Activated T-helper 1 cell treated with anti-CD3 and anti-CD28 coated beads, Interleukin-12 subunit alpha, Interleukin-12 subunit beta, Interleukin-2, Interleukin-4 antibody, amounts not matched to agents 30 ng/mL and 10 ng/mL and 1 ng/mL, durations not matched to agents 14 hours and 24 hours and 36 hours (primary cell): ENCODE measurements around the gene PCDHGA1. TPM values are rescaled to one million over a fixed set of nuclear protein-coding genes. Genes with fewer than 3 reads are reported as not detected.
A peak's percentile ranks its signal among the peaks of the same experiment; 100 is the strongest.
"Not testable (repeated sequence)": the region's sequence is repeated elsewhere in the genome, so short reads cannot be mapped to it uniquely, and the experiment has no call there.

Source experiments
- DNase-seq: peaks from one replicate; pipeline ENCODE4 v3.0.0; 2021; ENCODE audit warnings: low spot score
- H3K27ac Mint-ChIP-seq: one replicate; pipeline ENCODE4 v1.8.0; 2021; ENCODE audit warnings: mild to moderate bottlenecking, mixed read lengths
- H3K27me3 Mint-ChIP-seq: one replicate; pipeline ENCODE4 v1.8.0; 2022; ENCODE audit warnings: mild to moderate bottlenecking, moderate library complexity, mixed read lengths; ENCODE audit not compliant: insufficient read depth
- H3K36me3 Mint-ChIP-seq: one replicate; pipeline ENCODE4 v1.8.0; 2021; ENCODE audit warnings: low read depth, mixed read lengths
- H3K4me1 Mint-ChIP-seq: one replicate; pipeline ENCODE4 v1.8.0; 2021; ENCODE audit warnings: low read depth, mixed read lengths
- H3K4me3 Mint-ChIP-seq: one replicate; pipeline ENCODE4 v1.8.0; 2021; ENCODE audit warnings: mild to moderate bottlenecking, moderate library complexity, mixed read lengths
- H3K9me3 Mint-ChIP-seq: one replicate; pipeline ENCODE4 v1.8.0; 2021; ENCODE audit warnings: mixed read lengths
- intact Hi-C: fragments of 100-400 bp; cut with micrococcal nuclease; formaldehyde crosslinking; loops from one replicate; pipeline ENCODE4 v1.15.1; 2024
- total RNA-seq: library from RNA; stranded (reverse); gene quantifications from 2 replicates; pipeline ENCODE4 v1.2.3, GENCODE V29; 2022

Gene PCDHGA1
- total RNA-seq, 1 donor from 2014 or later: 0.10 TPM

DNA sequence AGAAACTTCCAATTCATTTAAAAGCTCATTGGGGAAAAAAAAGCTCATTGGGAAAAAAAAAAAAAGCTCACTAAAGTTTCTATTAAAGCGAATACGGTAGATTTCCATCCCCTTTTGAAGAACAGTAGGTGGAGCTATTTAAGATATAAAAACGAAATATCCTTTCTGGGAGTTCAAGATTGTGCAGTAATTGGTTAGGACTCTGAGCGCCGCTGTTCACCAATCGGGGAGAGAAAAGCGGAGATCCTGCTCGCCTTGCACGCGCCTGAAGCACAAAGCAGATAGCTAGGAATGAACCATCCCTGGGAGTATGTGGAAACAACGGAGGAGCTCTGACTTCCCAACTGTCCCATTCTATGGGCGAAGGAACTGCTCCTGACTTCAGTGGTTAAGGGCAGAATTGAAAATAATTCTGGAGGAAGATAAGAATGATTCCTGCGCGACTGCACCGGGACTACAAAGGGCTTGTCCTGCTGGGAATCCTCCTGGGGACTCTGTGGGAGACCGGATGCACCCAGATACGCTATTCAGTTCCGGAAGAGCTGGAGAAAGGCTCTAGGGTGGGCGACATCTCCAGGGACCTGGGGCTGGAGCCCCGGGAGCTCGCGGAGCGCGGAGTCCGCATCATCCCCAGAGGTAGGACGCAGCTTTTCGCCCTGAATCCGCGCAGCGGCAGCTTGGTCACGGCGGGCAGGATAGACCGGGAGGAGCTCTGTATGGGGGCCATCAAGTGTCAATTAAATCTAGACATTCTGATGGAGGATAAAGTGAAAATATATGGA lies 100.2 kb downstream of the PCDHGA1 start, which contains the start of gene PCDHGA12:
TSS of gene PCDHGA12 (plus strand) at position 176 of the 782 bp plus-strand sequence. CDS start at position 429, 253 bp downstream.
- Mint-ChIP-seq H3K27ac (peak within 1 kb of the TSS; percentile 67), H3K9me3 (peaks cover 32% of the 10 kb centered on the region), H3K36me3 (no peaks in the 10 kb centered on the region), H3K27me3 (peaks cover 17% of the 10 kb centered on the region), H3K4me3 (peak within 1 kb of the TSS; percentile 73), H3K4me1 (no peaks in the 10 kb centered on the region)
- no peak for DNase-seq
- intact Hi-C loops: loop anchor here (1.0 kb wide), 1 partner anchor 83 kb away; no protein-coding TSS in a partner anchor

DNA sequence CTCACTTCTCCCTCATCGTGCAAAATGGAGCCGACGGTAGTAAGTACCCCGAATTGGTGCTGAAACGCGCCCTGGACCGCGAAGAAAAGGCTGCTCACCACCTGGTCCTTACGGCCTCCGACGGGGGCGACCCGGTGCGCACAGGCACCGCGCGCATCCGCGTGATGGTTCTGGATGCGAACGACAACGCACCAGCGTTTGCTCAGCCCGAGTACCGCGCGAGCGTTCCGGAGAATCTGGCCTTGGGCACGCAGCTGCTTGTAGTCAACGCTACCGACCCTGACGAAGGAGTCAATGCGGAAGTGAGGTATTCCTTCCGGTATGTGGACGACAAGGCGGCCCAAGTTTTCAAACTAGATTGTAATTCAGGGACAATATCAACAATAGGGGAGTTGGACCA lies 101.0 kb downstream of the PCDHGA1 start:
- peaks cover 16% of the 10 kb centered on the region for H3K27me3 Mint-ChIP-seq
- H3K9me3 Mint-ChIP-seq: peaks cover 32% of the 10 kb centered on the region
- H3K4me3 Mint-ChIP-seq: peak overlapping the region; percentile 73
- no peaks in the 10 kb centered on the region for H3K36me3 Mint-ChIP-seq
- H3K4me1 Mint-ChIP-seq: no peaks in the 10 kb centered on the region
- intact Hi-C loops: no loop called here
- no peak overlapping the region for H3K27ac Mint-ChIP-seq
- no peak for DNase-seq

DNA sequence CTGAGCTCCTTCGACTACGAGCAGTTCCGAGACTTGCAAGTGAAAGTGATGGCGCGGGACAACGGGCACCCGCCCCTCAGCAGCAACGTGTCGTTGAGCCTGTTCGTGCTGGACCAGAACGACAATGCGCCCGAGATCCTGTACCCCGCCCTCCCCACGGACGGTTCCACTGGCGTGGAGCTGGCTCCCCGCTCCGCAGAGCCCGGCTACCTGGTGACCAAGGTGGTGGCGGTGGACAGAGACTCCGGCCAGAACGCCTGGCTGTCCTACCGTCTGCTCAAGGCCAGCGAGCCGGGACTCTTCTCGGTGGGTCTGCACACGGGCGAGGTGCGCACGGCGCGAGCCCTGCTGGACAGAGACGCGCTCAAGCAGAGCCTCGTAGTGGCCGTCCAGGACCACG lies 102.0 kb downstream of the PCDHGA1 start:
- Mint-ChIP-seq H3K9me3 (peaks cover 32% of the 10 kb centered on the region), H3K27me3 (peaks cover 16% of the 10 kb centered on the region)
- DNase-seq, intact Hi-C loops, H3K27ac Mint-ChIP-seq, H3K36me3 Mint-ChIP-seq, H3K4me1 Mint-ChIP-seq, H3K4me3 Mint-ChIP-seq: not testable (repeated sequence)

DNA sequence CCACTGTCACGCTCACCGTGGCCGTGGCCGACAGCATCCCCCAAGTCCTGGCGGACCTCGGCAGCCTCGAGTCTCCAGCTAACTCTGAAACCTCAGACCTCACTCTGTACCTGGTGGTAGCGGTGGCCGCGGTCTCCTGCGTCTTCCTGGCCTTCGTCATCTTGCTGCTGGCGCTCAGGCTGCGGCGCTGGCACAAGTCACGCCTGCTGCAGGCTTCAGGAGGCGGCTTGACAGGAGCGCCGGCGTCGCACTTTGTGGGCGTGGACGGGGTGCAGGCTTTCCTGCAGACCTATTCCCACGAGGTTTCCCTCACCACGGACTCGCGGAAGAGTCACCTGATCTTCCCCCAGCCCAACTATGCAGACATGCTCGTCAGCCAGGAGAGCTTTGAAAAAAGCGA lies 102.4 kb downstream of the PCDHGA1 start:
- H3K27me3 Mint-ChIP-seq: peaks cover 16% of the 10 kb centered on the region
- peaks cover 32% of the 10 kb centered on the region for H3K9me3 Mint-ChIP-seq

DNA sequence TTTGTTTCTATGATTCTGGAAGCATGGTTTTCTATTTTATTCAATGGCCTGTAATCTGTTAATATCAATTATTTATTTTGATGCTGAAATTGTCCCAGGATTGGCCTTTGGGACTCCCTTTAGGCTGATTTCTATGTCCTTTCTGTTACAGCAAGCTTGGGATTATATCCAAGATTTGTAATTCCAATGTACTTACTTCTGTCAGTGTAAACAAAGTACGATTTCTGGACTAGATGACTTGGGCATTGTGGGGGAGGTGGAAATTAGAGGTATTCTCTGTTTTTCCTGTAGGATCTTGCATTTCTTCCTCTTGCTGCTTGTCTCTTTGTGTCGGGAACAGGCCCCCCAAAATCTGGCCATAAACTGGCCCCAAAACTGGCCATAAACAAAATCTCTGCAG lies 103.7 kb downstream of the PCDHGA1 start:
- Mint-ChIP-seq H3K4me1 (no peaks in the 10 kb centered on the region), H3K27me3 (peaks cover 12% of the 10 kb centered on the region), H3K4me3 (no peak overlapping the region), H3K9me3 (peaks cover 26% of the 10 kb centered on the region), H3K27ac (no peak overlapping the region), H3K36me3 (no peaks in the 10 kb centered on the region)
- no peak for DNase-seq
- intact Hi-C loops: loop anchor here (2.0 kb wide), 1 partner anchor 33 kb away; no protein-coding TSS in a partner anchor

More for the DNA sequence above, 102.4 kb downstream of the PCDHGA1 start:
- H3K4me3 Mint-ChIP-seq, H3K4me1 Mint-ChIP-seq, H3K36me3 Mint-ChIP-seq, H3K27ac Mint-ChIP-seq, intact Hi-C loops, DNase-seq: not testable (repeated sequence)

DNA sequence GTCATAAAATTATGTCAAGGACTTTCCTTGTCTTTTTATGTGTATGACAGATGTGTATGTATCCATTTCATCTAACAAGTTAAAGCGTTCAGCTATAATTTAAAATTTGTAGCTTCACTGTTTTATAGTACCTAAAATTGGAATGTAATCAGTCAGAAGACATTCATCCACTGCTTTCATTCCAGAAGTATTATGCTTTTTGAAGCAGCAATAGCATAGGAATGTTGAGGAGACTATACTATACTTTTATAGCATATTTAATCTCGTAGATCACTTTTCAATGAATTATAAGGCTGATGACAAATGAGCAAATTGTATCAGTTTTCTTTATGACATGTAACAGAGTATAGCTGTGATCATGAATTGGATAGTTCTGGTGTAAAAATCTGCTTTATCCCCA lies 106.9 kb downstream of the PCDHGA1 start:
- H3K4me3 Mint-ChIP-seq: no peak overlapping the region
- intact Hi-C loops: no loop called here
- DNase-seq: no peak
- H3K27ac Mint-ChIP-seq: no peak overlapping the region
- H3K36me3 Mint-ChIP-seq: no peaks in the 10 kb centered on the region
- H3K27me3 Mint-ChIP-seq: peaks cover 4% of the 10 kb centered on the region
- H3K9me3 Mint-ChIP-seq: peaks cover 10% of the 10 kb centered on the region
- no peaks in the 10 kb centered on the region for H3K4me1 Mint-ChIP-seq

DNA sequence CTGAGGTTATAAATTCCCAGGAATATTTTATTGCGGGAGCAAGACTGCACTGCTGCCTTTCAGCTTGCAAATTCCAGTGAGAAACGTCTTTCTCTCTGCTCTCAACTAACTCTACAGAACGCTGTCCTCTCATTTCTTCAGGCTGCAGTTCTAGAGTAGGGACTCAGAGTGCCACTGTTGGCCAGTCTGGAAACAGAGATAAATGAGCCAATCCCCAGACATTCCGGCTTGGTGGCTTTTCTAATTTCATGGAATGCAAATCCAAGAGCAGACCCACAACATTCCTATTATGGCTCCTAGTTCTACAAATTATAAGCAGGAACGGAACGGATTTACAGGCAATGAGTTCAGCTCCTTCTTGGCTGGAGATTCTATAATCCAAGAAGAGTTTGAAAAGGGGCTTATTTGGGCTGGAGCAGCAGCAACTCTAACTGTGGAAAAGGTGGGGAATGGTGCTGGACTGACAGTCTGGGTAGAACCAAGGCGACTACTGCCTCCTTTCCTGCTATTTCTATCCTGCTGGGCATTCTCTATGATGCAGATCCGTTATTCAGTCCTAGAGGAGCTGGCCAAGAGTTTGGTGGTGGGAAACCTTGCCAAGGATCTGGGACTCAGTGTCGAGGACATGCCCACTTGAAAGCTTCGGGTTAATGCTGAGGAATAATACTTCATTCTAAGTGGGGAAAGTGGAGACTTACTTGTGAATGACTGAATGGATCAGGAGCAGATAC lies 109.3 kb downstream of the PCDHGA1 start:
- peaks cover 6% of the 10 kb centered on the region for H3K27me3 Mint-ChIP-seq
- no peaks in the 10 kb centered on the region for H3K36me3 Mint-ChIP-seq
- no peak overlapping the region for H3K4me3 Mint-ChIP-seq
- DNase-seq: no peak
- no peaks in the 10 kb centered on the region for H3K4me1 Mint-ChIP-seq
- intact Hi-C loops: no loop called here
- no peak overlapping the region for H3K27ac Mint-ChIP-seq
- peaks cover 3% of the 10 kb centered on the region for H3K9me3 Mint-ChIP-seq

DNA sequence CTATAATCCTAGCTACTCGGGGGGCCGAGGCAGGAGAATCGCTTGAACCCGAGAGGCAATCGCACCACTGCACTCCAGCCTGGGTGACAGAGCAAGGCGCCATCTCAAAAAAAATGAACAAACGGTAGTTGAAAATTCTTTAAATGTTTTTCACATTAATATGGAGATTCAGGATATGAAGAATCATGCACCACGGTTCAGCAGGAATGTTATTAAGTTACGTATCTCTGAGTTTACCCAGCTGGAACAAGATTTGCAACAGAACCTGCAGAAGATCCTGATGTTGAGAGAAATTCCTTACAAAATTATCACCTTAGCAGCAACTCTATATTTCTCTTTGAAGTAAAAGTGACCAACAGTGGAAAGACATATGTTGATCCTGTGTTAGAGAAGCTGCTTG lies 110.0 kb downstream of the PCDHGA1 start:
- Mint-ChIP-seq H3K27ac (no peak overlapping the region), H3K36me3 (no peaks in the 10 kb centered on the region), H3K9me3 (peaks cover 3% of the 10 kb centered on the region), H3K4me3 (no peak overlapping the region), H3K27me3 (peaks cover 8% of the 10 kb centered on the region), H3K4me1 (no peaks in the 10 kb centered on the region)
- intact Hi-C loops: no loop called here
- no peak for DNase-seq

DNA sequence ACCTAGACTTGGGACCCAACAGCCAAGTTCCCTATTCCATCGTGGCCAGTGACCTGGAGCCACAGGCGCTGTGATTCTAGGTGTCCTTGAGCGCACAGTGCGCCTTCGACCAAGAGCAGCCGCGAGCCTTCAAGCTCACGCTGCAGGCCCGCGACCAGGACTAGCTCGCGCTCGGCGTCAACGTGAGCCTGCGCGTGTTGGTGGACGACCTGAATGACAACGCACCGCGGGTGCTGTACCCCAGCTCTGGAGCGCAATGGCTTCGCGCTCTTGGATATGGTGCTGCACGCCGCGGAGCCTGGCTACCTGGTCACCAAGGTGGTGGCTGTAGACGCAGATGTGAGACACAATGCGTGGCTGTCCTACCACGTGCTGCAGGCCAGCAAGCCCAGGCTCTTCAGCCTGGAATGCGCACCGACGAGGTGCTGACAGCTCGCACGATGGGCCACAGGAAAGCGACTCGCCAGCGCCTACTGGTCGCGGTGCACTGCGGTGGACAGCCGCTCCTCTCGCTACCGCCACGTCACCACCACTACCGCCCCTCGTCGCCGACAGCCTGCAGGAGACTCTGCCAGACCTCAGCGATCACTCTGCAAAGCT lies 111.4 kb downstream of the PCDHGA1 start:
- Mint-ChIP-seq H3K27me3 (peaks cover 4% of the 10 kb centered on the region), H3K27ac (no peak overlapping the region), H3K4me3 (no peak overlapping the region), H3K9me3 (peaks cover 3% of the 10 kb centered on the region), H3K4me1 (no peaks in the 10 kb centered on the region), H3K36me3 (no peaks in the 10 kb centered on the region)
- no peak for DNase-seq
- intact Hi-C loops: no loop called here

DNA sequence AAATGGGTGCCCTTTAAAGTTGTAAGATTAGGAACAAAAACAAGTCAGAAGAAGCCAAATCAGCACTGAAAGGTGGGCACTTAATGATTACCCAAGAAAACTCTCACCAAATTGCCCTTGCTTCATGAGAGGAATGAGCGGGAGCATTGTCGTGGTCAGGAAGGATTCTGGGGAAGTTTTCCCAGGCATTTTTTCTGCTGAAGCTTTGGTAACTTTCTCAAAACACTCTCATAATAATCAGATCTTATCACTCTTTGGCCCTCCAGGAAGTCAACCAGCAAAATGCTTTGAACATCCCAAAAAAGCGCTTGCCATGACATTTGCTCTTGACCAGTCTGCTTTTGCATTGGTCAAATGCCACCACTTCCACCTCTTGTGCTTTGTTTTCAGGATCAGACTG lies 135.0 kb downstream of the PCDHGA1 start:
- Mint-ChIP-seq H3K36me3 (no peaks in the 10 kb centered on the region), H3K27me3 (peaks cover 8% of the 10 kb centered on the region), H3K9me3 (no peaks in the 10 kb centered on the region), H3K27ac (no peak overlapping the region), H3K4me3 (no peak overlapping the region), H3K4me1 (no peaks in the 10 kb centered on the region)
- intact Hi-C loops: no loop called here
- DNase-seq: no peak

DNA sequence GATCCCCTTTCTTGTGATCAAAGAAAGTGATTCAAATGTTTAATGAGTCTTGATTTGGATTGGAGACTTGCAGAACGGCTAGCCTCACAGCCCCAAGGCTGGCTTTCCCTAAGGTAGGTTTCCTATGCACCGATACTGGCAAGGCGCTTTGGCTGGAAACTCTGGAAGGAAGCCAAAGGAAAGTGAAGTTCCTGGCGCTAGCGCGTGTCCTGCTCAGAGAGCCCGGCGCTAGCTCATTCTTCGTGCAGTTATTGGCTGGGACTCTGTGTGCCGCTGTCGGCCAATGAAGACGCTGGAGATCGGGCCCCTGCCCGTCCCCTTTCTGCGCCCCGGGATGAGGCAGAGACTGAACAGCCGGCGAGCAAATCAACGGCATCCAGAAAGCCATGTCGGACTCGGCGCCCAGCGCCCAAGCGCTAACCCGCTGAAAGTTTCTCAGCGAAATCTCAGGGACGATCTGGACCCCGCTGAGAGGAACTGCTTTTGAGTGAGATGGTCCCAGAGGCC lies 145.4 kb downstream of the PCDHGA1 start, which contains the start of gene PCDHGC3:
TSS of gene PCDHGC3 (plus strand) at position 342 of the 507 bp plus-strand sequence. CDS start at position 493, 151 bp downstream.
- peaks cover 53% of the 10 kb centered on the region for H3K27me3 Mint-ChIP-seq
- H3K27ac Mint-ChIP-seq: no peak within 1 kb of the TSS
- peak within 1 kb of the TSS; percentile 90 for H3K4me3 Mint-ChIP-seq
- no peaks in the 10 kb centered on the region for H3K9me3 Mint-ChIP-seq
- peaks cover 16% of the 10 kb centered on the region for H3K4me1 Mint-ChIP-seq
- DNase-seq: peak; percentile 13
- intact Hi-C loops: loop anchor here (1.0 to 5.0 kb wide), 3 partner anchors 37 to 53 kb away; partner anchors contain the start of gene PCDHGA11
- H3K36me3 Mint-ChIP-seq: no peaks in the 10 kb centered on the region

DNA sequence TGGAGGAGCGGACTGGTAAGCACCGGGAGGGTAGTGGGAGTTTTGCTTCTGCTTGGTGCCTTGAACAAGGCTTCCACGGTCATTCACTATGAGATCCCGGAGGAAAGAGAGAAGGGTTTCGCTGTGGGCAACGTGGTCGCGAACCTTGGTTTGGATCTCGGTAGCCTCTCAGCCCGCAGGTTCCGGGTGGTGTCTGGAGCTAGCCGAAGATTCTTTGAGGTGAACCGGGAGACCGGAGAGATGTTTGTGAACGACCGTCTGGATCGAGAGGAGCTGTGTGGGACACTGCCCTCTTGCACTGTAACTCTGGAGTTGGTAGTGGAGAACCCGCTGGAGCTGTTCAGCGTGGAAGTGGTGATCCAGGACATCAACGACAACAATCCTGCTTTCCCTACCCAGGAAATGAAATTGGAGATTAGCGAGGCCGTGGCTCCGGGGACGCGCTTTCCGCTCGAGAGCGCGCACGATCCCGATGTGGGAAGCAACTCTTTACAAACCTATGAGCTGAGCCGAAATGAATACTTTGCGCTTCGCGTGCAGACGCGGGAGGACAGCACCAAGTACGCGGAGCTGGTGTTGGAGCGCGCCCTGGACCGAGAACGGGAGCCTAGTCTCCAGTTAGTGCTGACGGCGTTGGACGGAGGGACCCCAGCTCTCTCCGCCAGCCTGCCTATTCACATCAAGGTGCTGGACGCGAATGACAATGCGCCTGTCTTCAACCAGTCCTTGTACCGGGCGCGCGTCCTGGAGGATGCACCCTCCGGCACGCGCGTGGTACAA lies 146.0 kb downstream of the PCDHGA1 start:
- intact Hi-C loops: loop anchor here (1.0 to 5.0 kb wide), 2 partner anchors 48 to 54 kb away; partner anchors contain the start of gene PCDHGA11
- no peaks in the 10 kb centered on the region for H3K36me3 Mint-ChIP-seq
- DNase-seq: no peak
- peaks cover 16% of the 10 kb centered on the region for H3K4me1 Mint-ChIP-seq
- H3K9me3 Mint-ChIP-seq: no peaks in the 10 kb centered on the region
- H3K27me3 Mint-ChIP-seq: peaks cover 55% of the 10 kb centered on the region
- H3K27ac Mint-ChIP-seq: no peak overlapping the region
- peak overlapping the region; percentile 90 for H3K4me3 Mint-ChIP-seq
